Stimulated activated CD4-positive, alpha-beta T cell treated with anti-CD3 and anti-CD28 coated beads, Interleukin-1b, Interleukin-23, amount 100 ng/mL, for 4 hours (primary cell): ENCODE measurements around the gene TMOD1.
"Not testable (repeated sequence)": the region's sequence is repeated elsewhere in the genome, so short reads cannot be mapped to it uniquely, and the experiment has no call there.

Source experiments
- DNase-seq, 2 donors: peaks; one replicate each; pipeline ENCODE4 v3.0.0-alpha.2; 2020; ENCODE audit warnings: low read depth in 2 of 2

TMOD1 gene

DNA sequence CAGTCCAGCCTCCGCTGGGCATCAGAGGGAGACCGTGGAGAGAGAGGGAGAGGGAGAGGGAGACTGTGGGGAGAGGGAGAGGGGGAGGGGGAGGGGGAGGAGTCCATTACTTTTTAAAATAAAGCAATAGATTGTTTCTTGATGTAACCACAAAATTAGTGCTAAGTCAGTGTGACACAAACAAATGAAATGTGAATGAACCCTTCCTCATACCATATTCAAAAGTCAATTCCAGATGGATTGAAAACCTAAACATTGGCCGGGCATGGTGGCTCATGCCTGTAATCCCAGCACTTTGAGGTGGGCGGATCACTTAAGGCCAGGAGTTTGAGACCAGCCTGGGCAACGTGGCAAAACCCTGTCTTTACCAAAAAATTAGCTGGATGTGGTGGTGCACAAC is 2.6 kb upstream of the TMOD1 start:
- DNase-seq: not testable (repeated sequence)

DNA sequence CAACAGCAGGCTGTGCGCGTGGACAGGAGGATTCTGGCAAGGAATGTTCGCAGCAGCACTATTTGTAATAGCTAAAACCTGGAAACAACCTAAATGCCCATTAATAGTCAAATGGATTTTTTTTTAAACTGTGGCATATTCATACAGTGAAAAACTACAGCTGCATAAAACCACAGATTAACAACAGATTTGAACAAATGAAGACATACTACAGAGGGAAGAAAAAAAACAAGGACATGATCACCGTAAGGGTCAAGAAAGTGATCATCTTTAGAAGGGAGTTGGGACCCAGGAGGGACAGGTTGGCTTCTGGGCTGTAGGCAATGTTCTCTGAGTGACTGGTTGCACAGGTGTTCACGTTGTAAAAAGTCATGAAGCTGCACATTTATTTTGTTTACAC is 1.2 kb upstream of the TMOD1 start:
- no peak for DNase-seq

DNA sequence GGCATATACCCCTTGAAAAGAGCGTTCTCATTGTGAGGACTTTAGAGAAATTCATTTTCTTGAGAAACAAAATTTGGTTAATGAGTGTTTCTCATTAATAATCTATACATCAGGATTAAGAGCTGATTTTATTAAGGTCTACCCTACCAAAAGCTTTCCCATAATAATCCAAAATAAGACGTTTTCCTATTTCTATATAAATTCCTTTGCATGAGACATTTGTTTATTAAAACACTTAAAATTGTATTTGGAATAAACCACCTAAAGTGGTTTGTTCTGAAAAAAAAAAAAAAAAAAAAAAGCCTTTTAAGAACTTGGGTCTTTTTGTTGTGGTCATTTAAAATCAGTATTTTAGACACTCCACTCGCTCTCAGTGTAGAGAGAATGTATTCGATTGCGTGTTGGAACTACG is 695 bp upstream of the TMOD1 start:
- DNase-seq: no peak

DNA sequence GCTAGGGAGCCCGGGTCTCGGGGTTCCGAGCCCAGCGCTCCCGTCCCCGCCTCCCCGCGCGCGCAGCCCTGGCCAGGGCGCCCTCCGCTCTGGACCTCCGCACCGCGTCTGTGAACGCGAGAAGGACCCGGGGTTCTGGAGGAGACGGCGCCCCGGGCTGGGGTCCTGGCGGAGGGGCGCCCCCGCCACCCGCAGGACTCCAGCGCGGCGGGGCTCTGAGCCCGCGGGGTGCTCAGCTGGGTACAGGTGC is 431 bp downstream of the TMOD1 start:
- no peak for DNase-seq

DNA sequence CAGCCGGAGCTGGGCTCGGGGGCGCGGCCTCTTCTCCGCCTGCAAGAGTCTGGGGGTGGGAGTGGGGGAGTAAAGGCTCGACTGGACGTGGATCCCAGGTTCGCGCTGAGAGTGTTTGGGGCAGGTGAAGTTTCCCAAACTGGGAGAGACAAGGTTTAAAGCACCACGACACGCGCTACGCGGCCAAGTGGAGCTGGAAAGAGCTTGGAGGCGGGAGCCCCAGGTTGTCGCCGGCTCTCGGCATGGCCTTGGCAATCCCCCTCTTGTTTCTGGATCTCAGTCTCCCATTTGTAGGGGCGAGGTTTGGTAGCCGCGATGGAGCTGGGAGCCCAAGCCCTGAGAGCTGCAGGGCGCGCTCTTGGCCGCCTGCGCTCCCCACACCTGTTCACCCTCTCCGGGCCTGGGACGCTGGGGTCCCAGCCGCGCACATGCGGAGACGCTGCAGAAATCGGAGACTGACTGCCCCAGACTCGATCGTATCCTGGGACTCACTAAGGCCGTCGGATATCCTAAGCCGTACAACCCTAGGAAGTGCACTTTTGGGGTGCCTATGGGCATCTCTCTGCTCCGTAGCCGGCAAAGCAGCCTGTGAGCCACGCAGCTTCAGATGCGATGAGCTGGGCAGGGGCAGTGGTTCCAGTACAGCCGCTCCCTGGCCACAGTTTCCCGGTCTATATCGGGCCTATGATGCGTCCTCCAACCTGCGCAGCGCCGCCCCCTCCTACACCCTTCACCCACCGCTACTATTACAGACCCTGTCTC is 937 bp downstream of the TMOD1 start:
- no peak for DNase-seq

DNA sequence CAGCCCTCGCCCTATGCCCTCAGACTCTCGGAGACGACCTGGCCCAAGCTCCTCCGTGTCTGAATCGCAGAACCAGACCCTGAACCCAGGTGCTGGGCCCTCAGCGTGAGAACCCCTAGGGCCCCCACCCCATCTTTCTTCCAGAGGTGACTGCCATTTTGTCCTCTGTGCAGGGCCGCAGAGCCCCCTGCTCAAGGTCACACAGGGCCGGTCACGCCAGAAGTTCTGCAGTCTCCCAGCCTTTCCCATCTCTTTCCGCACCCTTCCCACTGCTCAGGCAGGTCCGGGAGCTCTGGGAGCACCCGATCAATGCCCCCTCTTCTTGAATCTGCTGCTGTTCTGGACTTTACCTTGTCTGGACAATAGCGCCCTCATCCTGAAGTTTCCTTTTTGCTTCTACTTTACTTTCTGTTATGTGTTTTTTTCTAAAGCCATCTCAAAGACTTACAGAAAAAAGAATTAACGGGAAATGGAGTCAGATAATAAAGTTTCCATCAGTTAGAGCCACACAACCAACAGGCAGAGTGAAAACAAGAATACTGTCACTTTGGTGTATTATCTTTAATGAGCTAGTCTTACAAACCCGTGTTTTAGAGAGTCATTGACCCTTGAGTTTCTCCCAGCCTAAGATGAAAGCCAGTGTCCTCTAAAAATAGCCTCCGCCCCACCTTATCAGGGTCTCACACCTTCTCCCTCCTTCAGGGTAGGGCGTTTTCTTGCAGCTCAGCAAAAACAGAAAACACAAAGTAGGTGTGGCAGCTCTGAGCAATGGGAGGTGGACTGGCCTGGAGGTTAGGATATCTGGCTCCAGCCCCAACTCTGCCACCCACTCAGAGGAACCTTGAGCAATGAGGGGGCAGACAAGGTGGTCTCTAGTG is 1.8 kb downstream of the TMOD1 start:
- DNase-seq: no peak

DNA sequence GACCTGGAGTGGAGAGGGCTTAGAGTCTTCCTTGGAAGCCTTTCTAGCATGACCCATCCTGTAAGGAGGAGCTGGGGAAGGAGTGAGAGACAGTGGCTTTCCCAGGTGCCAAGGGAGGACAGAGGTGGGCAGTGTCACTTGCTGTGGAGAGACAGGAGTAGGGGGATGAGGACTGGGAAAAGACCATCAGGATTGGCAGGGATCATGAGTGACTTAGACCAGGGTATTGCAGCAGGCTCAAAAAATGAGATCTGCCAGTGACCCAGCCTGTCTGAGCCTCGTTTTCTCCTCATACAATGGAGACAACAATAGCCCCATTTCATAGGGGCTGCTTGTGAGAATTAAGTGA is 2.4 kb downstream of the TMOD1 start:
- no peak for DNase-seq

DNA sequence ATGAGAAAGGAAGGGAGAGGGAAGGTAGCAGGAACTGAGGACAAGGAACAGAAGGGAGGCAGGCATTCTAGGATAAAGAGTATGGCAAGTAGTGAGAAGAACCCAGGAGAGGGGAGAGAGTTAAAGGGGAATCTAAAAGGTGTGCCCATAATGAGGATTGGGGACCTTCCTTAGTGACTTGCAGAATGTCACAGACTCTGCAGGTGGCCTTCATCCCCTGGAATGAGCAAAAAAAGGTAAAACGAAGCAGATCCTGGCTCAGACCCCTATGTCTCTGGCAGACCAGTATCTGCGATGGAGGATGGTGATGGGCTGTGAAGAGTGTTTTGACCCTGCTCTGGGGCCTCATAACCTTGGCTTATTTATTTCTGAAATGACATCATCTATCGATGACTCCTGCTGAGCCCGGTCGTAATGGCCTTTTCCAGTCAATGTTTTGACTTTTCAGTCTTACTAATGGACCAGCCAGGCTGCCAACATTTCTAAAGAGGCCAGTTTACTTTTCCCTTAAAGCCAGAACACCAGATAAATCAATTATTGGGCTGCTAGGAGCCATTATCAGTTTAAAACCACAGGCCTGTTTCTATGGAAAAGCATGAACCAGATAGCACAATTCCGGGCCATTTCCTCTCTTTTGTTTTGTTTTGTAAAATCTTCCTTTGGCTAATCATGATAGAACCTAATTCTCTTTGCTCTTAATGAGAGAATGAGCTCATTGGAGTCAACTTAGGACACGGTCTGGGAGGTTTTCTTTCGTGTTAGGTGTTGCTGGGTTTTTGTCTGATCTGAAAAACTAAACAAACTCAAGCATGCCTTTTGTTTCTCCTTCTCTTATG is 3.1 kb downstream of the TMOD1 start:
- no peak for DNase-seq

DNA sequence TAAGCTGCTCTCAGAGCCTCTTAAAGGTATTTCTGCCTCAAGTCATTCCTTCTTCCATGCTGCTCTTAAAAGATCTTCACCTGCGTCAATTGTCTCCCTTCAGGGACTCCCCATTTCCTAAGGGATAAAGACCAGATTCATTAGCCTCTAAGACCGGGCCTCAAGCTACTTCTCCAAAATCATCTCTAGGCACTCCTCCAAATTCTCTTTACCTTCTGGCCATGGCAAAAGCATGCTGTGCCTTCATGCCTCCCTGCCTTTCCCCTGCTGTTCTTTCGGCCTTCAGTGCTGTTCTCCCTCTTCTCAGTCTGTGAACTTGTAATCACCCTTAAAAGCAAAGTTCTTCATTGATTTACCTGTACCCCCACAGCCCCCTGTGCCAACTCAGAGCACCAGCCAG is 4.4 kb downstream of the TMOD1 start:
- DNase-seq: no peak

DNA sequence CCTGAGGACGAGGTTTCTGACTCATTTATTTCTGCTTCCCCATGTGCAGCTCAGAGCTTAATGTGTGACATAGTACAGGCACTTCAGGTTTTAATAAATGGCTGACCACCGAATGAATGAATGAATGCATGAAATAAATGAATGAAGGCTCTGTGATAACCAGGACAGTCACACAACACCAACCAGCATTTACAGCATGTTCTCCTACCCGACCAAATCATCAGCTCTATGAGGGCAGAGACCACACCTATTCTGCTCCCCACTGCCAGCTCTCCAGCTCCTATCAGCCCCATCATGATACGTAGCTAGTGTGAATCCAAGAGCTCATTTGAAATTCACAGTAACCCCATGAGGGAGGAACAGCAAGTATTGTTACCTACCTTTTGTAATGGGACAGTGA is 4.8 kb downstream of the TMOD1 start:
- no peak for DNase-seq

DNA sequence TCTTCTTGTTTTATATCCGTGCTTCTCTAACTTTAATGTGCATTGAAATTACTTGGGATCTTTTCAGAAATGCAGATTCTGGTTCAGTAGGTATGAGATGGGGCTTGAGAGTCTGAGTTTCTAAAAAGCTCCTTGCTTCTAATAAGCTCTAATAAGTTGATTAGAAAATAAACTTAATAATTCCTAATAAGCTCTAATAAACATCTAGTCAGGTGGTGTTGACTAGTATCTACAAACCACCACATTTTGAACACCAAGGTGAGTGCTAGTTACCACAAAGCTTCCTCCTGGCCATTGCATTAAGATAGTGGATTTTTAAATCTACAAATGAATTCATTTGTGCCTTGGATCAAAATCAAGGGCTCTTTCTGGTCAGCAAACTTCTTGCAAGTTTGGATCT is 5.3 kb downstream of the TMOD1 start:
- DNase-seq: no peak

DNA sequence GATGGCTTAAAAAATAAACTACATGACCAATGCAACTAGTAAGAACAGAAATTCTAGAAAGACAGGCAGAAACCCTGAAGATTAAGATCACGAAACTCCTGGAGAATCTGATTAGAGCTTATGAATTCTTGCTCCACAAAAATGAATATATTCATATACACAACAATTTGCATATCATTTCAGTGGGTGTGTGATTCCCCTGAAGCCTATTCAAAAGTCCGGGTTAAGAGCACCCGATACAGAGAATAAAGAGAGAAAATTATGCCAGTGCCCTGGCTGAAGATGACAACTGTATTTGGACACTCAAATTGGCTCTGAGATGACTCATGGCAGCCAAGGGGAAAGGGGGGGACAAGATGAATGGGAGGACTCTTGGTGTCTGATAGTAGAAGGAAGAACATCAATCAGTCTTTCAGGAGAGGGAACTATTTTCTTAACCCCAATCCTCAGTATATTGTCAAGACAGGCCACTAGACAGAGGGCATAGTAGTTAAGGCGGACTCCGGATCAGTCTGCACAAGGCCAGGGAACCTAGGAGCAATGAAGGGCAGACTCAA is 6.0 kb downstream of the TMOD1 start:
- DNase-seq: no peak

DNA sequence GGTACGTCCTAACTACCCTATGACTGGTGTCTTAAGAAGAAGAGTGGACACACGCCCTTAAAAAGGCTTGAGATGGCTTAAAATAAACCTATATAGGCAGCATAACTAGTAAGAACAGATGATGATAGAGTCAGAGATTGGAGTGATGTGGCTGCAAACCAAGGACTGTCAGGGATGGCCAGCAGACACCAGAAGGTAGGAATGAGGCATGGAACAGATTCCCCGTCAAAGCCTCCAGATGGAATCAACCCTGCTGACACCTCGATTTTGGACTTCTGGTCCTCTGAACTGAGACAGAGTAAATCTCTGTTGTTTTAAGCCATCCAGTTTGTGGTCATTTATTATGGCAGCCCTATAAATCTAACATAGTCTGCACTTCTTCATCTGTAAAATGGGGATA is 7.4 kb downstream of the TMOD1 start:
- DNase-seq: no peak

DNA sequence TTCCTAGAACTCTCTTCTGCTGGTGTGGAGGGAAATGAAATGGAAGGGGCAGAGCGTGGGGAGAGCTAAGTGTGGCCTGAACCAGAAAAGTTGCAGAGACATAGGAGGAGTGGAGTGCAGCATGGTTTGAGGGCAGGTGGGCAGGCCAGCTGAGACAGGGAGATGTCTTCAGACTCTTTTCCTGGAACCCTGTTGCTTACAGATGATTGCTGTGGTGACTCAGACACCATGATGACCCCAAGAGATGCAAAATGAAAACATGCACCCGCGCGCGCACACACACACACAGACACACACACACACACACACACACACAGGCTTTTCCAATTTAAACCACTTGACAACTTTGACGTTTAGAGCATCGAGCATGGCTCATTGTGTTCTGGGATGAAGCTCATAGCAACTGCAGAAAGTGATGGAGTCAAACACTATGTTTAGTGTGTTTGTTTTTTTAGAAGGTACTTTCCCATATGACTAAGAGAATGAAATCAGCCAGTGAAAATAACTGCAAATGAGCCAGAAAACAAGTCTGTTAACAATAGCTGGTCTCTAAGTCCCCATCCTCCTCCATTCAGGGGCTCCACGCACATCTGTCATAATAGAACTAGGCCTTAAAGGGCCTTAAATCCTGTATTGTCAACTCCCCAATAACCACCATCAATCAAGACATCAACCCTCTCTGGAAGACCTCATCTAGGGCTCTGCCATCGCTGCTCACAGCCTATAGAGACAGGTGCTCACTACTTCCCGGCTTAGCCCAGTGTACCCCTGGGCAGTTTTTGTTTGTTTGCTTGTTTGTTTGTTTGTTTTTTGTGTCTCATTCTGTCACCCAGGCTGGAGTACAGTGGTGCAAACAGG is 9.6 kb downstream of the TMOD1 start:
- no peak for DNase-seq

DNA sequence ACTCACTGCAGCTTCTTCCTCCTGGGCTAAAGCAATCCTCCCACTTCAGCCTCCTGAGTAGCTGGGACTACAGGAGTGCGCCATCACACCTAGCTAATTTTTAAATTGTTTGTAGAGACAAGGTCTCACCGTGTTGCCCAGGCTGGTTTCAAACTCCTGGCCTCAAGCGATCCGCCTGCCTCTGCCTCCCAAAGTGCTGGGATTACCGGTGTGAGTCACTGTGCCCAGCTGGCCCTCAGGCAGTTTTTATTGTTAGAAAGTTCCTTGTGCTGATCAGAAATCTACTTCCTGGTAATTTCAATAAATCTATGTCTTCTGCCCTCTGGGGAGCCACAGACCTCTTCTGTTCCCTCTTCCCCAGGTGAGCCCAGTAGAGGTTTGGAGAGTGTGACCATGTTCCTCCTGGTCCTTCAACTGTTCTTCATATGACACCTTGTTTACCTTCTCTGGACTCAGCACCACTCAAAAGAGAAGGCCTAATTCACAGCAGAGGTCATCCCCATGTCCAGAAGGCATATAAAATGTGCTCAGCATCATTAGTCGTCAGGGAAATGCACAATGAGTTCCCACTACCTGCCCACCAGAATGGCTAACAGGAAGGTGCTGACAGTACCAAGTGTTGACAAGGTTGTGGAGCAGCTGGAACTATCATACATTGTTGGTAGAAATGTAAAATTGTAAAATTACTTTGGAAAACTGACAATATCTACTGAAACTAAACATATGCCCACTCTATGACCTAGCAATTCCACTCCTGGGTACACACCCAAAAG is 10.4 kb downstream of the TMOD1 start:
- DNase-seq: no peak

DNA sequence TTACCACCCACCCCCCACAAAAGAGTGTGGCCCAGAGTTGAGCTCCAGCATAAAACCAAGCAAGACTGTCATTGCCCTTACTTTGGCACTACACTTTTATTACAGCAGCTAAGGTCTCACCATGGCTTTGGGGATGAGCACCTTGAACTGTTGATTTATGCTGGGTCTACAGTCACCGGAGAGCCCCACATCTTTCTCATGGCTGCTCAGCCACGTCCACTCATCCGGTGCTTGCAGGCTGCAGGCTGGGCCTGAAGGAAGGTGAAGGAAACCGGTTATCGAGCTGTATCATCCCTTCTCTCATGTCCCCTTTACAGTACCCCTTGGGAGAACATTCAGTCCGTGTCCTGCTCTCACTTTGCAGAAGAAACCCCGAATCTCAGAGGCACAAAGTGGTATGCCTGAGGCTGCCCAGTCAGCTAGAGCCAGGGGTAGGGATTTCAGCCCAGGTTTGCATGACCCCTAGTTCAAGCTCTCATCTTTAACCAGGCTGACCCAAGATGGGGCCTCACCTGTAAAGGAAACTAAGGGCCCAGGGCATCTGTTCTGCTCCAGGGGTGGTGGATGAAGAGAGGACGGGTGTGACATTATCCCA is 11.6 kb downstream of the TMOD1 start:
- DNase-seq: no peak

DNA sequence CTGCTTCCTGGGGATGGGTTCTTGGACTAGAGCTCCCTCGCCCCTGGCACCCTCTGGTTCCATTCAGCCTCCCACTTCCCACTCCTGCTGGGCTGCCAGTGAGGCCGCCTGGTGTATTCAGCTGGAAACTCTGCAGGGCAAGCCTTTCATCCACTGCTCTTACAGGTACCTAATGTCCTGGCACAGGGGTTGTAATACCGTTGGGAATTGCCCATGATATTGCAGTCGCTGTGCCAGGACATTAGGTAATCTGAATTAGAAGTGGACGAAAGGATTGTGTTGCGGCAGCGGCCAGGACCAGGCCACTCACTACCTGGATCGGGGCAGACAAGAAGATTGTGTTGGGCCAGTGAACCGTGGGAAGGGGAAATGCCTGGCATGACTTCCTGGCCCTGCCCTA is 13.1 kb downstream of the TMOD1 start:
- DNase-seq: no peak

DNA sequence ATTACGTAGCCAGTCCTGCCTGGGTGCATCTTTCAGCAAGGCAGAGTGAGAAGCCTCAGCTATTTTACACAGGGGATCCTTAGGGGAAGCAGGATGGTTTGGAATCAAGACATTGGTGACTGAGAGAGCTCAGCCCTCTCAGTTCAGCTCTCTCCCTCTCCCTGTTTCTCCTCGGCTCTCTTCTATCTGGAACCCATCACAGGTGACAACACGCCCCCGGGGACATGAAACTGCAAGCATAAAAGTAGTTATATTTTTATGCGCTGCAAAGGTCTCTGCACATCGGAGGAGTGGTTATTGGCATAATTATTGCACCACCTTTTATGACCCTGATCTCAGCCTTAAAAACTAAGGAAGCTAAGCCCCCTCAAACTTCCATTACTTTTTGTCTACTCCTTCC is 14.2 kb downstream of the TMOD1 start:
- DNase-seq: no peak

DNA sequence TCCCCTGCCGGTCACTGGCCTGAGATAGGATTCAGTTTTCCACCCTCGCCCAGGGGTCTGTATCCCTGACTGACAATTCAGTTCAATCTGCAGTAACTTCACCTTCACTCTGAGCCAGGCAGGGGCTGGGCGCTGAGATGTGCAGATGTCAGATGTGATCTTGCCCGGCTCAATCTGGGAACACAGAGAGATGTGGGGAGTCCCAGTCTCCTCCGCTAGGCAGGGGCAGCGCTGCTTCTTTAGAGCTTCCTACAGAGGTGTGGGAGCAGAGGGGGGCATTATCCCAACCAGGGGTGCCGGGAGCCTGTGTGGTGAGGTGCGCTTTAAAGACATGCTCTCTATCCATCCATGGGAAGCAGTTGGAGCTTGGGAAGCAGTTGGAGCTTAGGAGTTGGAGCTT is 14.6 kb downstream of the TMOD1 start:
- no peak for DNase-seq

DNA sequence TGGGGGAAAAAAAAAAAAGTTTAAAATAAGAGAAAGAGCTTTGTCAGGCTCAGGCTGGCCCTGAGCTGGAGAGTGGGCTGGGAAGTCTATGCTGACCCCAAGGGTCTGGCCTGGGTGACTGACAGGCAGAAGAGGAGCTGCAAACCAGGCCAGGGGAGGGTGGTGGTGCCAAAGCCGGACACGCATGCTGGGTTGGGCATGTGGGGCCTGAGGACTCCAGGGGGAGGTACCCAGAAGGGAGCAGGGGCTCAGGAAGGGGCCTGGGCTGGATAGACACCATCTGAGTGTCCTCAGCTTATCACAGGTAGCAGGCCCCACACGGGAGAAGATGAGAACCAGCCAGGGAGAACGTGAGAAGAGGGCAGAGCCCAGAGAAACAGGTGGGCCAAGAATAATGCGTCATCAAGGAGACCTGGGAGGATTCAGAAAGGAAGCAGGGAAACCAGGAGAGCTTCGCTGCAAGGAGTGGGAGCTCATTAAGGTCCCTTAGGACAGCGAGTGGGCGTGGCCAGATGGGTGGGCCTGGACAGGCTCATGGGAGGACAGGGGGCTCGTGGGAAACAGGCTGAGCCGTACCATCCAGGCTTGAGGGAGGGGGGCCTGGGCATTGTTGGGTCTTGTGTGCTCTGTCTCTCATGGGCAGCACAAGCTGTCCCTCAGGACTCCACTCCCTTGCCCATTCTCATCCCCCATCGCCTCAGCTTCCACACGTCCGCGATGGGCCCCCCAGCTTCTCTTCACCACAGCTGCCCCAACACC is 16.0 kb downstream of the TMOD1 start:
- DNase-seq: no peak
